HG02852 (cell line): Measurements from ENCODE around the gene RSPRY1.
"Not testable (repeated sequence)": the region's sequence is repeated elsewhere in the genome, so short reads cannot be mapped to it uniquely, and the experiment has no call there.

Source experiments
- ATAC-seq: cut with Tn5 transposase; IDR thresholded peaks from one replicate; pipeline ENCODE4 v1.9.1; 2021; ENCODE audit warnings: mild to moderate bottlenecking, moderate library complexity; ENCODE audit not compliant: unreplicated experiment

RSPRY1 gene

DNA sequence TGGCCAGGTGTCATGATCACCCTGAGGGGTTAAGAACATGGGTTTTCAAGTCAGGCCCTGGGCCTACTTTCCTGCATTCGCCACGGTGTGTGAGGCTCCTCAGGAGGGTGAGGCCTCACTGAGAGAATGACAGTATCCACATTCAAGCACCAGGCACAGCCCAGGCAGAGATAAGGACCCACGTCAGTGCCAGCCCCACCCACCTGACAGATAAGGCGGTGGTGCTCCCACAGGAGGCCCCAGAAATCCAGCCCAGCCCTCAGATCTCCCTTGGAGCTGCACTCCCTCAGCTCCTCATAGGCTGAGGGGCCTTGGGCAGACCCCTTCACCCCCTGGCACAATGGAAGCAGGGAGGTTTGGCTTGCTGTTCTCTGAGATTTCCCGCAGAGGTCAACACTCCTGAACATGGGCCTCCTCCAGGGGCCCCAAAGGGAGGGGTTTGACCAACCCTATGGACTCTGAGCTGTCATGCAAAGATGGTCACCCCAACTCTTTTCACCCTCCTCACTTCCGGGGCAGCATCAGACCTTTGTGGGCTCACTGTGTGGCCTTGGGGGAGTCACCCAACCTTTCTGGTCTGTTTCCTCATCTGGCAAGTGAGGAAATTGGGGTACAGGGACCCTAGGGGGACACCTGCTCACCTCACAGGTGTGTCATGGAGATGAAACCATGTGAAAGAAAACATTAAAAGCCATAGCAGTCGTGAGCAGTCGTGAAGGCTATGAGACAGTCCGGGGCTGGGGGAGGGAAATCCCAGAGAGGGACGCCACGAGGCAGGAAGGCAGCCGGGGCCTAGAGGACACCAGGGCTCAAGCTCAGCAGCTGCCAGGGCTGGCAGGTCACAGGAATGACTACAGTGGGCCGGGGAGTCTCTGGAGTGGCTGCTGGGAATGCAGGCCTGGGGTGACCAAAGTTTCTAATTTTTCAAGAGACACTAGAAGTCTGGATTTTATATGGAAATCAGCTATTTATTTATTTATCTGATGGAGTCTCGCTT, 83.0 kb downstream of the RSPRY1 start:
- no peak for ATAC-seq

DNA sequence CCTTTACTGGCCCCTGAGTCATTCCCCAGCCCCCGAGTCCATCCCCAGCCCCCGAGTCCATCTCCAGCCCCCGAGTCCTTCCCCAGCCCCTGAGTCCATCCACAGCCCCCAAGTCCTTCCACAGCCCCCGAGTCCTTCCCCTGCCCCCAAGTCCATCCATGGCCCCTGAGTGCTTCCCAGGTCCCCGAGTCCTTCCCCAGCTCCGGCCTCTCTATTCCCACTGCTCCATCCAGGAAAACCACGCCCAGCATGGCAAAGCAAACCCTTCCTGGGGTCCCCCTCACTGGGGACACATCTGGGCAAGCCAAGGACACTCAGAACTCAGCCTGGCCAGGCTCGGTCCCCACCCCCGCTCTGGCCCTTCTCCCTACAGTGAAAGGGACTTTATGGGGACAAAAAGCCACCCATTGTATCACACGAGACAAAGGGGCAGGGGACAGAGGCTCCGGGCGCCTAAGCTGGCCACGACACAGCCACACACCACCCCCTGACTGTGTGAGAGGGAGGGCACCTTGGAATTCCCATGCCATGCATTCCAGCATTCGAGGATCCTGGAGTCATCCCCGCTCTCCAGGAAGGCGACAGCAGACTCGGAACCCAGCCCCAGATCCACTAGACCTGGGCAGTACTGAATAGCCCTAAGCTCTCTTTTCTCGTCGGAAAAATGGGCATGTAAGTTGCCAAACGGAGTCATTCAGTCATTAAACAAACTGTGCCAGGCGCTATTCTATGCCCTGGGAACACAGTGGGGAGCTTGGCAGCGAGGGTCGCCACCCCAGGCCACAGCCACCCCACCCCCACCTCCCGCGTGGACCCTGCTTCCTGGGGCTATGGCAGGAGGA, 84.3 kb downstream of the RSPRY1 start:
- ATAC-seq: no peak

DNA sequence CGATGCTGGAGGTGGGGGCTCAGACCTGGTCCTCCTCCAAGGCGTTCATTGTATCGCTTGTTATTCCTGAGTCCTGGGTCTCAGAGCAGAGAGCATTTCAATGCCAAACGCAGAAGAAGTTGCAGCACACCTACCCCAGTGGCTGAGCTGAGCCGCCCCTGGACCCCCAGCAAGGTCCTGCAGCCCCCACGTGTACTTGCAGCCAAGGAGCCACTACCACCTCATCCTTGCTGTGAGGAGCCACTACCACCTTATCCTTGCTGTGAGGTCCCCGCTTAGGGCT, 84.9 kb downstream of the RSPRY1 start:
- no peak for ATAC-seq

DNA sequence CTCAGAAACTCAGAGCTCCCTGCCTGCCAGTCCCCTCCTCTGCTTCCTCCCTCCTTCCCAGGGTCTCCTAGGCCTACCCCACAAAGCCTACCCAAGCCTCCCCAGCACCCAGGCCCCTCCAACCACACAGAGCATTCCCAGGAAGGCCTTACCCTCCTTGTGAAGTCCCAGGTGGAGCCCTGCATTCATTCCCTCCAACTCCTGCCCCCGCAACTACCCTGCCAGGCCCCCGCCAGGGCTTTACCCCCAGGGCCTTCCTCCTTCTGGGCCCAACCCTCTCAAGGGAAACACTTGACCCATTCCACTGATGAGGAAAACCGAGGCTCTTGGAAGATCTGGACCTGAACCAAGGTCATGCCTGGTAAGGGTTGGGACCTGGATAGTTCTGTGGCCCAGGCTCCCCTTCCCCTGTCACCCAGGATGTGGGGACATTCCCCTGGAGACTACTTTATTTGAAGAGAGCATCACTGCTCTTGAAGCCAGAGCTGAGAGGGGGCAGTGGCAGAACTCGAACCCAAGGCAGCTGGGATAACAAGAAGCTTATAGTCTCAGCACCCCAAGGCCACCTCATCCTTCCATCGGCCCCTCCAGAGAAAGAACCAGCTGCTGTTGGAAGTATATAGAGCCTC, 85.9 kb downstream of the RSPRY1 start:
- ATAC-seq: no peak

DNA sequence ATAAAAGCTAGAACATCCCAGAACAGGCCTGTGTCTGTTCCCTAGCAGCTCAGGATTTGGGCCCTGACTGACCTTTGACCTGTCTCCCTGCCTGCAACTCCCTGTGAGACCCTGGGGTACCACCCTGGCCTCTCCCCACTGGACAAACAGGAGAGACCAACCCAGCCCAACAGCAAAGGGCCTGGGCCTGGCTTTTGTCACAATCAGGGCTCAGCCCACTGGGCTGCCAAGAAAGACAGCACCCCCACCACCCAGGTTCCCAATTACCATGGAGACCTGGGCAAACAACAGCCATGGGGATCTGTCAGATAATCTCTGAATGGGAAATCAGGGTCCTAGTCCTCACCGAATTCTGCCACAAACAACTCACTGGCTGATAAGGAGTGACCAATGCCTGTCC, 87.2 kb downstream of the RSPRY1 start:
- no peak for ATAC-seq

DNA sequence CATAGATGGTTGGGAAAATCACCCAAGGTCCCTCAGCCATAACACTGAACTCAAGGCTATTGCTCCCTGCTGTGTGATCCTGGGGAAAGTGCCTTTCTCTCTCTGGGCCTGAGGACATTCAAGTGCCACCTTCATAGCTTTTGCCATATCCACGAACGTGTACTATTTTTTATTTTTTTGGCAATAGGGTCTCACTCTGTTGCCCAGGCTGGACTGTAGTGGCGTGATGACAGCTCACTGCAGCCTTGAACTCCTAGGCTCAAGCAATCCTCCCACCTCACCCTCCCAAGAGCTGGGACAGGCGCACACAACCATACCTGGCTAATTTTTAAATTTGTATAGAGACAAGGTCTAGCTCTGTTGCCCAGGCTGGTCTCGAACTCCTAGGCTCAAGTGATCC, 87.7 kb downstream of the RSPRY1 start:
- ATAC-seq: no peak

DNA sequence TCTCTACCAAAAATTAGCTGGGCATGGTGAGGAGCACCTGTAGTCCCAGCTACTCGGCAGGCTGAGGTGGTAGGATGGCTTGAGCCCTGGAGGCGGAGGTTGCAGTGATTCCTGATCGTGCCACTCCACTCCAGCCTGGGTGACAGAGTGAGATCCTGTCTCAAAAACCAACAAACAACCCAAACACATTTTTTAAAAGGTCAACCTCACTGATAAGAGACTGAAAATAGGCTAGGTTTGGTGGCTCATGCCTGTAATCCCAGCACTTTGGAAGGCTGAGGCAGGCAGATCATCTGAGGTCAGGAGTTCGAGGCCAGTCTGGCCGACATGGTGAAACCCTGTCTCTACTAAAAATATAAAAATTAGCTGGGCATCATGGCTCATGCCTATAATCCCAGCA, 89.8 kb downstream of the RSPRY1 start:
- not testable (repeated sequence) for ATAC-seq

DNA sequence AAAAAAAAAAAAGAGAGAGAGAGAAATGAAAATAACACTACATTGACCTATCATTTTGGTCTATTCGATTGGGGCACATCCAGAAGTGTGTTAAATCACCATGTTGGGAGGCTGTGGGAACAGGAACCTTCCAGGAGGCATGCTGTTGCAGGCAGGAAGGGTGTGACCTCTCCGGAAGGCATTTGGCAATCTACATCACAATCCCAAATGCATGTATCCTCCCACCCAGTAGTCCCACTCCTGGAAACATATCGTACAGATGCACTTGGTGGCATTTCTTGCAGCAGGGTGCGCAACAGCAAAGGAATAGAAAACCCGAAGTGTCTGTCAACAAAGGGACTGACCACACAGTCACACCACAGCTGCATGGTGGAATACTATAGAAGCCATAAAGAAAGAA, 90.5 kb downstream of the RSPRY1 start:
- ATAC-seq: no peak

DNA sequence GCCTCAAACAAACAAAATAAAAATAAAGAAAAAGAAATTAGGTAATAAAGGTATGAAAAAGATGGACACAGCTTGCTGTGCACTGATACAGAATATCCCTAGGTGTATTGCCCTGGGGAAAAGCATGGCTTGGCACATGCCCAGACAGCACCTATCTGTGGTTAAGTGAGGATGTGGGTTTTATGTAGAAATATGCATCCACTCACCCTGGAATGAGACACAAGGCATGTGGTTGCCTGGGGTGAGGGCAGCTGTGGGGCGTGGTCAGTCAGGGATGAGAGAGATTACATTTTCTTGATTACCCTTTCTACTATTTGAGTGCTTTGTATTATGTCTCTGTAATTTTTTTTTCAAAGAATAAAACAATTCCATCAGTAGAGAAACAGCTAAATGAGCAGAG, 91.5 kb downstream of the RSPRY1 start:
- ATAC-seq: no peak

DNA sequence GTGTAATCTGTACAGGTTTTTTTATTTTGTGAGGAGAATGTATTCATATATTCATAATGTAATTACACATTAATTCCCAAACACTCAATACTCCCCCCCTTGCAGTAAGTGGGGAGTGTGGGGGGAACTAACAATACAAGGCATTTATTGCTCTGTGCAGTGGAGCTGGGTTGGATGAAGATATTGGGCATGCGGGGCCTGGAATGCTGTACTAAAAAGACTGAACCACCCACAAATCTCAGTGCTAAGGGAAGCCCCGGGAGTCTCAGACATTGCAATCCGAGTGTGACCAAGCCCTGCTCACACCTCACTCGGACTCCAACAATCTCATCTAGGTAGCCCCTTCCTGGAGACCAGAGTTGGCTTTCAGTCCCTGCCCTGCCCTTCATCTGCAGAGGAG, 92.4 kb downstream of the RSPRY1 start:
- ATAC-seq: no peak

DNA sequence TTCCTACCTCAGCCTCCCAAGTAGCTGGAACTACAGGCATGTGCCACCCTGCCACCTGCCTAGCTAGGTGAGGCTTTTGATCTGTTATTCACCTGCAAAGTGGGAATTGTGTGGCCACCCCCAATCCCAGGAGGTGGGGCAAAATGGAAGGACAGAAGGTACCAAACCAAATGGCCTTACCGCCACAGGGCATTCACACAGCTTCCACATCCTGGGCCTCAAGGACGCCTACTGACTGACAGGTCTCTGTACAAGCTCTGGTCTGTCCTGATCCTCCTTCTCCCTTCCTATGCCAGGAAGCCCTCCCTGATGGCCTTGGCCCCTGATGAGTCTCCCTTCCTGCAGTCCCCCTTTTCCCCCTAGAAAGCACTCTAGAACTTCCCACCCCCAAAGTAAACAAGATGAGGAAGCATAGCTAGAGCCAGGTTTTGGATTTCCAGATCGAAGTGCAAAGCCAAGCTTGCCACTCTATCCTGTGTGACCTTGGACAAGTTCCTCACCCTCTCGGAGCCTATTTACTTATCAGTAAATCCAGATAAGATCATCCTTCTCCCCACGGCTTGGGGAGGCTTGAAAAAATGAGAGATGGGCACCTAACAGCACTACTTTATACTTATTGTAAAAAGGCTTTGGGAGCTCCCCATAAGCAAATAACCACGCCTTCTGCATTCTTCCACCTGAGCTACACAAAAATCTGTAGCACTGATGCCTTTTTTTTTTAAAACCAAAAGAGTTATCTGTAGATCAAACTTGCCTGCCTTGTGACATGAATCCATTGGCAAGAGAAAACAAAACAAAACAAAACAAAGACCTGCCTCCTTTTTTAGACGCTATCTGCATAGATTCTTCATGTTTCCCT, 93.9 kb downstream of the RSPRY1 start:
- ATAC-seq: no peak

DNA sequence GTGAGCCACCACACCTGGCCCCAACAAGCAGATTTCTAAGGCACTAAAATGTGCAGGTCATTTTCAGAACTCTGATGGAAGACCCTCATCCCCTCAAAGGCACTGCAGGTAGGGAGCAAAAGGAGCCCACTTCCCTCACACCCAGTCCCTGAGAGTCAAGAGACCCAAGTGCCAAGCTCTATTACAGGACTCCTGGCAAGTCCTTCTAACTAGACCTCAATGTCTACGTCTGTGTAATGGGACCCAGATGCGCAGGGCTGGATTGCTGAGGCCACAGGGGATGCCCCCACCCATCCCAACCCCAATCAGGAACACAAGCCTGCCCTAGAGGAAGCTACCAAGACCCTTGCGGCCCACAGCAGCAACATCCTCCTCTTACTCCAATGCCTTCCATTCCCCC, 95.7 kb downstream of the RSPRY1 start:
- ATAC-seq: no peak

DNA sequence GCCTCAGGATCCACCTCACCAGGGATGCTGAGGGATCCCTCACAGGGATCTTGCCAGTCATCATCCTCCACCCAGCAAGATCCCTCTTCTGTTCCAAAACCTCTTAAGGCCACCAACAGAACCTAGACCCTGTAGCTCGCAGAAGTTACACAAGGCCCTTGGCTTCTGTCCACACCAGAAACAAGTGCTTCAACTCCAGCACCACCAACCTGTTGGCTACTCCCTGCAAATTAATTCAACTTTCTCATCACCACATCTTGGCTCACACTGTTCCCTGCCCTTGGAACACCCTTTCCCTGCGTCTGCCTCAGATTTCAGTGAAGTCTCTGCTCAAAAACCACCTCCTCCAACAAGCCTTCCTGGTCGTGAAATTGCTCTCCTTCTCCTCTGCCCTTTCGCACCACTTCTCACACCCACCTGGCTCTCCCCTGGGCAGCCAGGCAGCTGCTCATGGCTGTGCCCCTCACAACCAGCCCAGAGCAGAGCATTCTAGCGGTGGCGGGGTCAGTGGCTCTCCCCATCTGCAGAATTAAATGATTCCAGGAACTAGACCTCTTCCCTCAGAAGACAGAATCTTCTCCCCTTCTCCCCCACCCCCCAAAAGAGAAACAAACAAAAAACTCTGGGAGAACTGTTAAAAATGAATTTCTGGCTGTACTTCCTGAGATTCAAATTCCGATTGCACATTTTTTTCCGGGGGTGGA, 96.5 kb downstream of the RSPRY1 start:
- no peak for ATAC-seq

DNA sequence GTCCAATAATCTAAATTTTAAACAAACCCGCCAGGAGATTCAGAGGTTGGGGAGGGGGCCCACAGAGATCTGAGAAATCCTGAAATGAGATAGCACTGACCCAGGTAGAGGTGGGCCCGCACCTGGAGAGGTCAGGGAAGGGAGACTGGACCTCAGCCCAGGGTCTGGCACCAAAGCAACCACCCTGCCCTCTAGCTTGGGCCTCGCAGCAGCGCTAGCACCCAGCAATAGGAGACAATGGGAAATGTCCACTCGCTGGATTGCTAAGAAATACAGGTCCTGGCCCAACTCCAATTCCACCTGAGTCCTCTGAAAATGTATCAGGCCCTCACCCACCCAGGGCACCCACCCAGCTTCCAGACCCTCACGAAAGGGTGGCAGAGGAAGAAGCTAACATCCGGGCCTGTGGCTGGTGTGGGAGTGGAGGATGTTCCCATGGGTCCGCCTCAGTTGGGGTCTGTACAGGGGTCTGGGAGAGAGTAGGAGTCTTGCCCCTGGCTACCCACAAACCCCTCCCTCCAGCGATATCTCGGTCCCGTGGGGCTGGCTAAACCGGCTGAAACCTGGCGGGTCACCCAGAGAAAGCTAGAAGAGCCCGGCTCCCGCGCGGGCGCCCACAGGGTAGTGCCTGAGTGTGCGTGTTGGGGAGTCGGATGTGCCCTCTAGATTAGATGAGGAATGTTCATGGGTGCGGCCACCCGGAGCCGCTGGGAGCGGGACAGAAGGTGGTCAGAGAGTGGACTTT, 97.3 kb downstream of the RSPRY1 start:
- ATAC-seq: no peak

DNA sequence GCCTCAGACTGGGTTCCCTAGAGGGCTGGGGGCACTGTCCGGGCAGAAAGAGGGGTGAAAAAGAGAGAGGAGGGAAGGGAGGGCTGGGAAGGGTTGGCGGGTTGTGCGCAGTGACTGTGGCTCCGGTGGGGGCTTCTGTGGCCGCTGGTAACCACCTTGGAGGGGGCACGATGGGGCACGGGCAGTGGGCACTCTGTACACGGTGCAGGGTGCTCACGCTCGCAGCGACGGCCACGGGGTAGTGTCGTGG, 97.8 kb downstream of the RSPRY1 start:
- ATAC-seq: no peak

DNA sequence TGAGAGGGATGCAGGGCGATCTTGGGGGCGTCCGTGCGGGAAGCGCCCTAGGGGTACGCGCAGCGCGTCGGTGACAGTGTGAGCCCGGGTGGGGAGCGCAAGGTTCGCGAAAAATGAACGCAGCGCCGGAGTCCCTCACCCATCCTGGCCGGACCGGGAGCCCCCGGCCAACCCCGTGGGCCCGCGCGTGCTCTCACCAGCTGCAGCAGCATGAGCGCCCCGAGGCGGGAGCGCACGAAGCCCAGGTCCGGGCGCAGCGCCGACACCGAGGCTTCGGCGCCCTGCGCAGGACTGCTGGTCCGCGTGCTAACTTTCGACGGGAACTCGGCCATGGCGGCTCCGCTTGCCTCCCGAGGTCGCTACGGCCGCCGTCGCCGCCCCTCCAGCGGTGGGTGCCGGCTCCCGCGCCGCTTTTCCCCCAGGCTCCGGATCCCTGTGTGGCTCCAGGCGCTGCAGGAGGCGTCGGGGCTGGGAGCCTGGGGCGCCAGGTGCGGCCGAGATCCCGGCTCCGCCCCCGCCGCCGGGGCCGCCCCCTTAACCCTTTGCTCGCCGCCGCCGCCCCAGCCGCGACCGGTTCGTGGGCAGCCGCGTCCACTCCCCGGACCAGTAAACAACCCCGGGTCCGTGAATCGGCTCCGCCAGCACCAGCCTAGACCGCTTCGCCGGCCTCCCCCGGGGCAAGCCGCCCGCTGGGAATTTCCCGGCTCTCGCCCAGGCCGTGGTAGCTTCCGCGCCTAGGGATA, 98.3 kb downstream of the RSPRY1 start, which contains the start of gene PLLP:
Gene PLLP, minus strand, starts transcription at position 464 of the 743 bp plus-strand sequence. Its CDS starts 132 bp downstream, at position 332.
- ATAC-seq: no peak

DNA sequence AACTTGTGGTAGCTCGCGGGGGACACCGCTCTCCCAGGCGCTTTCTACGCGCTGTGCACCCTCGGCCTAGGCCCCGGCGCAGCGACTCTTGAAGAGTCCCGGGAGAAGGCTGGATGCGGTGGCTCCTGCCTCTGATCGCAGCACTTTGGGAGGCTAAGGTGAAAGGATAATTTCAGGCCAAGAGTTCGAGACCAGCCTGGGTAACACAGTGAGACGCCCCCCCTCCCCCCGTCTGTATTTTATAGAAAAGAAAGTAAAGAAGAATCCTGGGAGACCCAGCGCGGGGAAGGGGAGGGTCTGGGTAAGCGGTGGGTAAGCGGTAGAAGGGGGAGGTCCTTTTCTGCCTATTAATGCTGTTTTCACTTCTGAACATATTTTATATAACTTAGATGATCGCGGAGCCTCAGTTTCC, 98.8 kb downstream of the RSPRY1 start:
- no peak for ATAC-seq

DNA sequence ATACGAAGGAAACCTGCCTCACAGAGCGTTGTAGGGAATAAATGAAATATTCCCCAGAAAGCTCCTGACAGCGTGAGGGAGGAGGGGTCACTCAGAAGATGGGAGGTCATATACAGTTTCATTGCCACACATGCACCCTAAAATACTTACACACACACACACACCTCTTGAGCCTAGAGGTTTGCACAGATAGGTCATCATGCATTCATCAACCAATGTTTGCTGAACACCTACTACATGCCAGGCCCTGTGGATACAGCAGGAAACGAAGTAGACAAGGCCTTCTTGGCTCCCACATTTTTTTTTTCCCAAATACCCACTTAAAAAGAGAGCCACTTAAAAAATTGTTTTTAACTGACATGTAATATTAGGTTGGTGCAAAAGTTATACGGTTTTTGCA, 99.2 kb downstream of the RSPRY1 start:
- no peak for ATAC-seq
